Mammary epithelial cell (primary cell): Measurements from ENCODE around the gene VPS37C.

Source experiments
- CTCF ChIP-seq, 2 donors: IDR thresholded peaks in 1 of 2; conservative IDR thresholded peaks in 1 of 2; 2 replicates each; pipeline ENCODE4 v1.5.1; 2011 to 2012; ENCODE audit warnings: inconsistent platforms in 2 of 2, low read length in 2 of 2, mild to moderate bottlenecking in 2 of 2, control low read depth in 1 of 2, low read depth in 1 of 2; ENCODE audit not compliant: insufficient read depth in 1 of 2; ENCODE audit errors: extremely low read depth in 1 of 2
- EZH2 ChIP-seq: IDR thresholded peaks from 2 replicates; pipeline ENCODE4 v1.6.1; 2012; ENCODE audit warnings: low read length, inconsistent platforms, borderline replicate concordance

GRCh38 chr11:61116426-61117167, 44.6 kb downstream of the VPS37C start:
- no peak for TF ChIP-seq CTCF (conservative IDR thresholded peaks at IDR 0.05 in 1 of 2, IDR thresholded peaks at IDR 0.05 in 1 of 2; ENCODE audit: extremely low read depth in 1 of 2, insufficient read depth in 1 of 2, low read depth in 1 of 2, low read length in 2 of 2)
- TF ChIP-seq EZH2, result no peak
